HG03571 (cell line): ENCODE results near the gene BPNT1.
"Not testable (repeated sequence)": the region's sequence is repeated elsewhere in the genome, so short reads cannot be mapped to it uniquely, and the experiment has no call there.

ENCODE experiments used
- ATAC-seq: cut with Tn5 transposase; IDR thresholded peaks from one replicate; pipeline ENCODE4 v1.9.1; 2021; ENCODE audit not compliant: unreplicated experiment

BPNT1 gene

GRCh38 chr1:220089650-220090556, at the start of gene BPNT1:
TSS of gene BPNT1 (minus strand) at chr1:220089788. CDS start at chr1:220079846, 9,942 bp downstream.
- peak; percentile 46 for ATAC-seq

GRCh38 chr1:220137019-220137786, 47.6 kb upstream of the BPNT1 start:
- no peak for ATAC-seq

- no peak for ATAC-seq
Observed at GRCh38 chr1:220135755-220136154, 46.2 kb upstream of the BPNT1 start.

GRCh38 chr1:220129479-220130210, 40.1 kb upstream of the BPNT1 start:
- ATAC-seq, result no peak

- ATAC-seq, result no peak
Observed at GRCh38 chr1:220127076-220127475, 37.5 kb upstream of the BPNT1 start.

GRCh38 chr1:220124542-220124941, 35.0 kb upstream of the BPNT1 start:
- no peak for ATAC-seq

GRCh38 chr1:220123889-220124288, 34.3 kb upstream of the BPNT1 start:
- ATAC-seq, result no peak

GRCh38 chr1:220123066-220123465, 33.5 kb upstream of the BPNT1 start:
- ATAC-seq, result no peak

- ATAC-seq, result no peak
Observed at GRCh38 chr1:220121791-220122530, 32.4 kb upstream of the BPNT1 start.

GRCh38 chr1:220119043-220119512, 29.5 kb upstream of the BPNT1 start:
- ATAC-seq, result no peak

- ATAC-seq, result peak; percentile 56
Observed at GRCh38 chr1:220113136-220113695, 23.6 kb upstream of the BPNT1 start.

- not testable (repeated sequence) for ATAC-seq
Observed at GRCh38 chr1:220112600-220112999, 23.0 kb upstream of the BPNT1 start.

GRCh38 chr1:220110473-220110872, 20.9 kb upstream of the BPNT1 start:
- not testable (repeated sequence) for ATAC-seq

GRCh38 chr1:220099826-220100225, 10.2 kb upstream of the BPNT1 start:
- no peak for ATAC-seq

- peak; percentile 60 for ATAC-seq
Observed at GRCh38 chr1:220094016-220094911, 4.7 kb upstream of the BPNT1 start, which contains the start of gene IARS2. TSS of gene IARS2 (plus strand) at chr1:220094132. CDS start at chr1:220094217, 85 bp downstream.

GRCh38 chr1:220093361-220094015, 3.9 kb upstream of the BPNT1 start:
- ATAC-seq, result peak; percentile 3

- ATAC-seq, result no peak
Observed at GRCh38 chr1:220092694-220093093, 3.1 kb upstream of the BPNT1 start.

GRCh38 chr1:220086261-220086686, 3.3 kb downstream of the BPNT1 start:
- ATAC-seq, result peak; percentile 48
